WTC11 (cell line): ENCODE results near the gene PHOSPHO1.

Experiments used
- ATF3 ChIP-seq: sonication (generic); formaldehyde crosslinking; conservative IDR thresholded peaks from 2 replicates; pipeline ENCODE4 v1.8.1; 2022; ENCODE audit warnings: mild to moderate bottlenecking, missing genetic modification reagents
- JUN ChIP-seq: sonication (generic); formaldehyde crosslinking; IDR thresholded peaks from 2 replicates; pipeline ENCODE4 v1.8.0; 2023; ENCODE audit warnings: mild to moderate bottlenecking, missing genetic modification reagents
- SP1 ChIP-seq: sonication (generic); formaldehyde crosslinking; conservative IDR thresholded peaks from 2 replicates; pipeline ENCODE4 v1.8.1; 2022; ENCODE audit warnings: missing genetic modification reagents
- TP53 ChIP-seq: sonication (generic); formaldehyde crosslinking; IDR thresholded peaks from 2 replicates; pipeline ENCODE4 v1.8.1; 2023; ENCODE audit warnings: mild to moderate bottlenecking, missing genetic modification reagents
- ZBTB21 ChIP-seq: sonication (generic); formaldehyde crosslinking; IDR thresholded peaks from 2 replicates; pipeline ENCODE4 v1.8.1; 2023; ENCODE audit warnings: mild to moderate bottlenecking, missing genetic modification reagents, borderline replicate concordance
- ZNF232 ChIP-seq: sonication (generic); formaldehyde crosslinking; IDR thresholded peaks from 2 replicates; pipeline ENCODE4 v1.8.0; 2022; ENCODE audit warnings: mild to moderate bottlenecking, missing genetic modification reagents

DNA sequence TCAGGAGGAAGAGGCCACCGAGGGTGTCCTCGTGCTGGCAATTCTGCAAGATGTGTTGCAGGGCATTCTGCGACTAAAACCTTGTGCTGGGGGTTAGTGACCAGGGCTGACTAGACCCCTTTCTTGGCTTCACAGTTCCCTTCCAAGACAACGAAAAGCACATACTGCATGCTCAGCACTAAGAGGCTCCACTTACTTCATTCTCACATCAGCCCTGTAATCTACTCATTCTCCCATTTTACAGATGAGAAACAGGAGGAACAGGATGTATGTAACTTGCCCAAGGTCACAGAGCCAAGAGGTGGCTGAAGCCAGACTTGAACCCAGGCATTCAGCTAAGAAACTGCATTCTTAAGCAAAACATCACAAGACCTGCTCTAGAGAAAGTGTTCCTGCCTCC, 5.3 kb upstream of the PHOSPHO1 start:
- TF ChIP-seq JUN (CRISPR knock-in tag) (no peak), ZBTB21 (CRISPR knock-in tag) (no peak), TP53 (CRISPR knock-in tag) (no peak), SP1 (CRISPR knock-in tag) (no peak), ZNF232 (no peak), ATF3 (CRISPR knock-in tag) (no peak)
